ENCODE results near the gene ZNF48. TPM values are rescaled to one million over a fixed set of nuclear protein-coding genes. Genes with fewer than 3 reads are reported as not detected.
A peak's percentile ranks its signal among the peaks of the same experiment; 100 is the strongest.

The ZNF48 gene
- total RNA-seq, 2 experiments from 2014 or later = 13.7 to 13.9 TPM

GRCh38 chr16:30372725-30373124 is 22.5 kb upstream of the ZNF48 start:
- POLR2A ChIA-PET = interaction anchor here (0.6 kb wide), 1 partner anchor 45 kb away, joined by 3 read pairs; no protein-coding TSS in a partner anchor
- peaks cover 41% of the 10 kb centered on the region for H3K4me1 Mint-ChIP-seq
- peaks cover 19% of the 10 kb centered on the region for H3K36me3 Mint-ChIP-seq (ENCODE audit: low read depth)
- H3K9me3 Mint-ChIP-seq = no peaks in the 10 kb centered on the region
- CTCF ChIA-PET = interaction anchor here (1.0 to 2.2 kb wide), 2 partner anchors 10 kb away, joined by 4 to 9 read pairs; partner anchors contain the start of gene SEPTIN1
- no peaks in the 10 kb centered on the region for H3K27me3 Mint-ChIP-seq
- no peak overlapping the region for H3K4me3 Mint-ChIP-seq
- no peak for DNase-seq
- no peak overlapping the region for H3K27ac Mint-ChIP-seq

- H3K9me3 Mint-ChIP-seq = no peaks in the 10 kb centered on the region
- peaks cover 20% of the 10 kb centered on the region for H3K36me3 Mint-ChIP-seq (ENCODE audit: low read depth)
- peaks cover 43% of the 10 kb centered on the region for H3K4me1 Mint-ChIP-seq
- ChIA-PET POLR2A (interaction anchor here (0.6 kb wide), 1 partner anchor 276 kb away, joined by 5 read pairs; the partner anchor contains the start of gene PRR14), CTCF (interaction anchor here (0.6 to 1.0 kb wide), 2 partner anchors 21 to 117 kb away, joined by 3 to 4 read pairs; partner anchors contain the start of gene ZNF48)
- no peak for DNase-seq
- no peak within 1 kb of the TSS for H3K4me3 Mint-ChIP-seq
- H3K27me3 Mint-ChIP-seq = no peaks in the 10 kb centered on the region
- H3K27ac Mint-ChIP-seq = peak within 1 kb of the TSS; percentile 73
Observed at GRCh38 chr16:30374538-30374937, 20.7 kb upstream of the ZNF48 start, which contains the start of gene MYL11. MYL11 (plus strand) TSS chr16:30374802; CDS start chr16:30374858, 56 bp downstream.

- Mint-ChIP-seq H3K4me1 (peaks cover 56% of the 10 kb centered on the region), H3K4me3 (no peak overlapping the region)
Observed at GRCh38 chr16:30375864-30376263, 19.4 kb upstream of the ZNF48 start.

GRCh38 chr16:30376461-30376902 is 18.7 kb upstream of the ZNF48 start:
- Mint-ChIP-seq H3K9me3 (no peaks in the 10 kb centered on the region), H3K4me3 (no peak overlapping the region), H3K27ac (peak overlapping the region; percentile 100), H3K4me1 (peaks cover 56% of the 10 kb centered on the region), H3K27me3 (no peaks in the 10 kb centered on the region), H3K36me3 (ENCODE audit: low read depth) (peaks cover 36% of the 10 kb centered on the region)
- no peak for DNase-seq
- ChIA-PET CTCF (interaction anchor here (0.8 to 1.9 kb wide), 5 partner anchors 30 to 311 kb away, joined by 3 to 4 read pairs (median 3); partner anchors contain the start of gene ALDOA), POLR2A (no interaction called here)

More at GRCh38 chr16:30375864-30376263, 19.4 kb upstream of the ZNF48 start:
- DNase-seq = no peak
- H3K27ac Mint-ChIP-seq = peak overlapping the region; percentile 73
- H3K27me3 Mint-ChIP-seq = no peaks in the 10 kb centered on the region
- POLR2A ChIA-PET = no interaction called here
- no peaks in the 10 kb centered on the region for H3K9me3 Mint-ChIP-seq
- peaks cover 30% of the 10 kb centered on the region for H3K36me3 Mint-ChIP-seq (ENCODE audit: low read depth)
- CTCF ChIA-PET = interaction anchor here (0.6 to 1.9 kb wide), 6 partner anchors 30 to 310 kb away, joined by 3 to 4 read pairs (median 3); partner anchors contain the start of gene ALDOA

GRCh38 chr16:30377050-30377811 is 18.0 kb upstream of the ZNF48 start:
- no peaks in the 10 kb centered on the region for H3K9me3 Mint-ChIP-seq
- H3K4me3 Mint-ChIP-seq = peak overlapping the region; percentile 90
- peak overlapping the region; percentile 100 for H3K27ac Mint-ChIP-seq
- peaks cover 40% of the 10 kb centered on the region for H3K36me3 Mint-ChIP-seq (ENCODE audit: low read depth)
- ChIA-PET POLR2A (no interaction called here), CTCF (interaction anchor here (1.2 to 1.5 kb wide), 3 partner anchors 32 to 312 kb away, joined by 3 to 5 read pairs (median 4); partner anchors contain the start of gene ALDOA)
- peaks cover 51% of the 10 kb centered on the region for H3K4me1 Mint-ChIP-seq
- H3K27me3 Mint-ChIP-seq = no peaks in the 10 kb centered on the region
- no peak for DNase-seq

GRCh38 chr16:30377812-30378235 is 17.4 kb upstream of the ZNF48 start:
- Mint-ChIP-seq H3K4me3 (peak overlapping the region; percentile 90), H3K27me3 (no peaks in the 10 kb centered on the region), H3K9me3 (no peaks in the 10 kb centered on the region), H3K36me3 (ENCODE audit: low read depth) (peaks cover 40% of the 10 kb centered on the region), H3K4me1 (peaks cover 52% of the 10 kb centered on the region), H3K27ac (peak overlapping the region; percentile 100)
- ChIA-PET POLR2A (no interaction called here), CTCF (interaction anchor here (1.2 to 1.5 kb wide), 2 partner anchors 9 to 32 kb away, joined by 4 to 5 read pairs; no protein-coding TSS in a partner anchor)
- peak; percentile 90 for DNase-seq

- peak overlapping the region; percentile 100 for H3K27ac Mint-ChIP-seq
- peak; percentile 98 for DNase-seq
- ChIA-PET POLR2A (no interaction called here), CTCF (interaction anchor here (1.2 to 1.5 kb wide), 2 partner anchors 10 to 31 kb away, joined by 4 to 5 read pairs; no protein-coding TSS in a partner anchor)
- H3K27me3 Mint-ChIP-seq = no peaks in the 10 kb centered on the region
- peak overlapping the region; percentile 90 for H3K4me3 Mint-ChIP-seq
- no peaks in the 10 kb centered on the region for H3K9me3 Mint-ChIP-seq
- peaks cover 40% of the 10 kb centered on the region for H3K36me3 Mint-ChIP-seq (ENCODE audit: low read depth)
- H3K4me1 Mint-ChIP-seq = peaks cover 58% of the 10 kb centered on the region
Observed at GRCh38 chr16:30378236-30379157, 16.7 kb upstream of the ZNF48 start.

- ChIA-PET CTCF (no interaction called here), POLR2A (no interaction called here)
- H3K36me3 Mint-ChIP-seq (ENCODE audit: low read depth) = peaks cover 43% of the 10 kb centered on the region
- peak overlapping the region; percentile 90 for H3K4me3 Mint-ChIP-seq
- no peaks in the 10 kb centered on the region for H3K27me3 Mint-ChIP-seq
- peaks cover 62% of the 10 kb centered on the region for H3K4me1 Mint-ChIP-seq
- no peak for DNase-seq
- peak overlapping the region; percentile 100 for H3K27ac Mint-ChIP-seq
- H3K9me3 Mint-ChIP-seq = no peaks in the 10 kb centered on the region
Observed at GRCh38 chr16:30379158-30379783, 15.9 kb upstream of the ZNF48 start.

- Mint-ChIP-seq H3K27me3 (no peaks in the 10 kb centered on the region), H3K4me3 (peak overlapping the region; percentile 90), H3K27ac (peak overlapping the region; percentile 100), H3K4me1 (peaks cover 65% of the 10 kb centered on the region), H3K9me3 (no peaks in the 10 kb centered on the region), H3K36me3 (ENCODE audit: low read depth) (peaks cover 43% of the 10 kb centered on the region)
- DNase-seq = no peak
- POLR2A ChIA-PET = no interaction called here
- CTCF ChIA-PET = interaction anchor here (0.5 to 1.5 kb wide), 3 partner anchors 9 to 41 kb away, joined by 3 to 5 read pairs (median 4); no protein-coding TSS in a partner anchor
Observed at GRCh38 chr16:30380072-30380802, 15.0 kb upstream of the ZNF48 start.

- H3K4me1 Mint-ChIP-seq = peaks cover 67% of the 10 kb centered on the region
- H3K36me3 Mint-ChIP-seq (ENCODE audit: low read depth) = peaks cover 43% of the 10 kb centered on the region
- POLR2A ChIA-PET = no interaction called here
Observed at GRCh38 chr16:30380803-30381208, 14.4 kb upstream of the ZNF48 start.

GRCh38 chr16:30381291-30382041 is 13.8 kb upstream of the ZNF48 start:
- Mint-ChIP-seq H3K36me3 (ENCODE audit: low read depth) (peaks cover 43% of the 10 kb centered on the region), H3K9me3 (no peaks in the 10 kb centered on the region), H3K27me3 (no peaks in the 10 kb centered on the region), H3K4me3 (peak overlapping the region; percentile 90), H3K4me1 (peaks cover 66% of the 10 kb centered on the region), H3K27ac (peak overlapping the region; percentile 90)
- POLR2A ChIA-PET = no interaction called here
- peak; percentile 52 for DNase-seq
- CTCF ChIA-PET = interaction anchor here (1.5 to 2.8 kb wide), 4 partner anchors 10 to 234 kb away, joined by 3 to 13 read pairs (median 7); partner anchors contain the start of gene ZNF48

More at GRCh38 chr16:30380803-30381208, 14.4 kb upstream of the ZNF48 start:
- H3K27ac Mint-ChIP-seq = peak overlapping the region; percentile 90
- CTCF ChIA-PET = interaction anchor here (1.2 to 1.5 kb wide), 2 partner anchors 10 to 12 kb away, joined by 3 to 5 read pairs; no protein-coding TSS in a partner anchor
- no peaks in the 10 kb centered on the region for H3K27me3 Mint-ChIP-seq
- H3K4me3 Mint-ChIP-seq = peak overlapping the region; percentile 90
- no peaks in the 10 kb centered on the region for H3K9me3 Mint-ChIP-seq
- DNase-seq = no peak

Measured in activated CD4-positive, alpha-beta T cell treated with anti-CD3 and anti-CD28 coated beads, Interleukin-2, amount 10 ng/mL, durations not matched to agents 7 days and 5 days (primary cell).